Measurements from ENCODE around the gene LANCL2.

LANCL2 gene

DNA sequence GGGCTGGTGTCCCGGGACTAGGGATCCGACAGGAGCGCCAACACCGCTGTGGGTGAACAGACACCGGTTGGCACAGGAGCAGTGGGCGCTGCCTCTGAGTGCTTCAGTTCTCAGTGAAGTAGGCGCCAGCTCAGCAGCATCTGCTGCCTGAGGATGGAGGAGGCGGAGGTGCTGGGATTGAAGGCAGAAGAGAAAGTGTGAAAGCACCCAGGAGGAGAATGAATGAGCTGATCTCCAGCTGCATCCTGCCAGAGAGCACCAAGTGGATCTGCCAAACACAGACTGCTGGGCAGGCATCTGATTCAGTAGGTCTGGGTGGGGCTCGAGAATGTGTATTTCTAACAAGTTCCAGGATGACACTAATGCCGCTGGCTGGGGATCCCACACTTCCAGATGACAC, 74.5 kb downstream of the LANCL2 start:
- no peaks in the 10 kb centered on the region for H3K9me3 ChIP-seq
- no peak overlapping the region for H3K27ac ChIP-seq
- no peak overlapping the region for H3K4me3 ChIP-seq (ENCODE audit: low read depth in 1 of 2, low read length in 1 of 2)
- no peaks in the 10 kb centered on the region for H3K36me3 ChIP-seq
- peaks cover 0 to 6% of the 10 kb centered on the region in 2 experiments for H3K4me1 ChIP-seq (ENCODE audit: control insufficient read depth in 1 of 2, insufficient read depth in 1 of 2, low read depth in 1 of 2, low read length in 1 of 2)
- no peaks in the 10 kb centered on the region for H3K27me3 ChIP-seq
- TF ChIP-seq, protein P1, sequence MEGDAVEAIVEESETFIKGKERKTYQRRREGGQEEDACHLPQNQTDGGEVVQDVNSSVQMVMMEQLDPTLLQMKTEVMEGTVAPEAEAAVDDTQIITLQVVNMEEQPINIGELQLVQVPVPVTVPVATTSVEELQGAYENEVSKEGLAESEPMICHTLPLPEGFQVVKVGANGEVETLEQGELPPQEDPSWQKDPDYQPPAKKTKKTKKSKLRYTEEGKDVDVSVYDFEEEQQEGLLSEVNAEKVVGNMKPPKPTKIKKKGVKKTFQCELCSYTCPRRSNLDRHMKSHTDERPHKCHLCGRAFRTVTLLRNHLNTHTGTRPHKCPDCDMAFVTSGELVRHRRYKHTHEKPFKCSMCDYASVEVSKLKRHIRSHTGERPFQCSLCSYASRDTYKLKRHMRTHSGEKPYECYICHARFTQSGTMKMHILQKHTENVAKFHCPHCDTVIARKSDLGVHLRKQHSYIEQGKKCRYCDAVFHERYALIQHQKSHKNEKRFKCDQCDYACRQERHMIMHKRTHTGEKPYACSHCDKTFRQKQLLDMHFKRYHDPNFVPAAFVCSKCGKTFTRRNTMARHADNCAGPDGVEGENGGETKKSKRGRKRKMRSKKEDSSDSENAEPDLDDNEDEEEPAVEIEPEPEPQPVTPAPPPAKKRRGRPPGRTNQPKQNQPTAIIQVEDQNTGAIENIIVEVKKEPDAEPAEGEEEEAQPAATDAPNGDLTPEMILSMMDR (IDR thresholded peaks at IDR 0.05) = no peak

DNA sequence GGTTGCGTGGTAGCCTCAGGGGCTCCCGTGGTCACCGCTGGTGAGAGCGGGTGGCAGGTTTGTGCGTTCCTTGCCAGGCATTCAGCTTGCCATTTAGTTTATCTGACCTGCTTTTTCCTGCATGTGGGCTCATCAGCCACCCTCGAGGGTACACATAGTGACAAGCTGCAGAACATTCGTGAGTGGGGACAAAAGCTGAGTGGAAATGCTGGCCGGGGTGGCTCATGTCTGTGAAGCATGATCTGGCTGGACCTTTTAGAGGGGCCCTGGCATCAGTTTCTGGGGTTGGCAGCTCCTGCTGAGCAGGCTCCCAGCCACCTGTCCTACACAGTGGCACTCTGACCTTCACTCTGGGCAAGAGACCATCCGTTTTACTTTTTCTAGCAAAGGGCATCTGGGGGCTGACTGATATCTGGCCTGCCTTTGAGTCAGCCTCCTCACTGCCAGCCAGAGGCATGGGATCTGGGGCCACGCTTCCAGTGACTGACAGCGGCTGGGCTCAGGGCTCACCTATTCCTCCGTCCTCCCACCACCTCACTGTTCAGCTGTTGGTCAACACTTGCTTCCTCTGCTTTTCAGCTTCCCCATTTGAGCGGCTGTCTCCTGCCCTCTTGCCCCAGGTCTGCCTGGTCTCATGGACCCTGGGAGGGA, 75.0 kb downstream of the LANCL2 start:
- TF ChIP-seq, protein P1 (IDR thresholded peaks at IDR 0.05) = no peak
- Histone ChIP-seq H3K9me3 (no peaks in the 10 kb centered on the region), H3K4me3 (ENCODE audit: low read depth in 1 of 2, low read length in 1 of 2) (no peak overlapping the region), H3K4me1 (ENCODE audit: control insufficient read depth in 1 of 2, insufficient read depth in 1 of 2, low read depth in 1 of 2, low read length in 1 of 2) (peaks cover 0 to 6% of the 10 kb centered on the region in 2 experiments), H3K27ac (no peak overlapping the region), H3K27me3 (no peaks in the 10 kb centered on the region), H3K36me3 (no peaks in the 10 kb centered on the region)

DNA sequence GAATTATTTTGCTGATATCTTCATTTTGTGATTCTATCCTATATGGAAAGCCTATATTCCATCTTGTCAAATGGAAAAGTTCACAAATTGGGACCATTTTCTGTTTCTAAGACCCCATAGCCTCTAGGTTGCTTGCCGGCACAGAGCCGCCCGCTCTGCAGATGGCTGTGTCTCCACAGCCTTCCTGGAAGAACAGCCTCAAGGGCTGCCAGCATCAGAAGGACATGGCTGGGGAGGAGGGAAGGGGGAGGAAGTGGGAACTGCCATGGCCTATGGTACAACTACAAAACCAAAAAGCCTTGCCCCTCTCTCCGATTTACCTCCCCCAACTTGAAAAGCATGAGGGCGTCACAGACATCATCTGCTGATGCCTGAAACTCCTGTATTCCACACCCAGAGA, 75.9 kb downstream of the LANCL2 start:
- TF ChIP-seq, protein P1 (IDR thresholded peaks at IDR 0.05) = no peak
- Histone ChIP-seq H3K4me1 (ENCODE audit: control insufficient read depth in 1 of 2, insufficient read depth in 1 of 2, low read depth in 1 of 2, low read length in 1 of 2) (peaks cover 0 to 6% of the 10 kb centered on the region in 2 experiments), H3K27me3 (no peaks in the 10 kb centered on the region), H3K9me3 (no peaks in the 10 kb centered on the region), H3K27ac (no peak overlapping the region), H3K36me3 (no peaks in the 10 kb centered on the region), H3K4me3 (ENCODE audit: low read depth in 1 of 2, low read length in 1 of 2) (no peak overlapping the region)

DNA sequence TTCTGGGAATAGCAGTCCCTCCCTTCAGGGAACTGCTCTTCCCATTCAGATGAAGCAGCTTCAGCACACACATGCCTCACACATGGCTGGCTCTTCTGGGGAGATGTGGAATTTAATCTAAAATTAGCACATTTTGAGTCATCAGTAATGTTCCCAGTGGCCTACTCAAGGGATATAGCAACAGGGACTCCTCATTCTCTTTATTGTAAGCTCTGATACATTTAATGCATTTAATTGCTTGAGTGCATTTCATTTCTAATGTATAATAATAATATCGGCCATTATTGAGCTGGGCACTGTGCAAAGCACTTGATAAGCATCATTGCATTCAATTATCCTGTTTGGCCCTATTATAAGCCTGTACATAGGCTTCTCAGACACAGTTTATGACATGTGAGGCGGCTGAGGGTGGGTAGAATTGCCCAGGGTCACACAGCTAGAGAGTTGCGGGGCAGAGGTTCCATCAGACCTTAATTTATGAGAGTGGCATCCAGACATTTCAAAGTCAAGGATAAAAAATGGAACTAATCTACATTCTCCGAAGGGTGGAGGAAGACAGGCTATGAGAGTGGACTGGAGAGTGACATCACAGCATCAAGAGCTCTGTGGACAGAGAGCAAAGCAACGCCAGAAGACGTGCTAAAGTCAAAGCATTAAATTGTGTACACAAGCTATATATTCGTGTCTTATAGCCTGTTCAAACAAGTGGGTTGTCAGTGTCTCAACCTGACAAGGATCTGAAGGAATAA, 76.8 kb downstream of the LANCL2 start:
- H3K27me3 ChIP-seq = no peaks in the 10 kb centered on the region
- H3K9me3 ChIP-seq = no peaks in the 10 kb centered on the region
- H3K4me3 ChIP-seq (ENCODE audit: low read depth in 1 of 2, low read length in 1 of 2) = no peak overlapping the region
- H3K27ac ChIP-seq = no peak overlapping the region
- no peaks in the 10 kb centered on the region for H3K36me3 ChIP-seq
- peaks cover 0 to 6% of the 10 kb centered on the region in 2 experiments for H3K4me1 ChIP-seq (ENCODE audit: control insufficient read depth in 1 of 2, insufficient read depth in 1 of 2, low read depth in 1 of 2, low read length in 1 of 2)
- TF ChIP-seq, protein P1 (IDR thresholded peaks at IDR 0.05) = no peak

DNA sequence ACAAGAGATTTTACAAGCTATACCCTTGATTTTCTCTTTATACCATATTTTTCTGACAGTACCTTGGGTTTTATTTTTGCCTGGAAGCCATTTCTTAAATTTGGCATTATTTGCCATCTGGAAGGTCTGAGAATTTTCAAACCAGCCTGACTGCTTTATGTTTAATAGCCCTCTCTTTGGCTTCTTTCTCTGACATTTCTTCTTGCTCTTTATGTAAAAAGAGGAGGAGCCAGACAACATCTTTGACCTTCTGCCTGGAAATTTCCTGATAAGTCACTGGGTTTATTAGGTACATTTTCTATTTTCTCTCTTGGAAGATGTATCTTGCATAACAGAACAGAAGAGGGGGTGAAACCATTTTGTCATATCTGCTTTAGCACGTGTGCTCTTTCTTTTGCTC, 79.6 kb downstream of the LANCL2 start:
- H3K9me3 ChIP-seq = no peaks in the 10 kb centered on the region
- no peak overlapping the region for H3K4me3 ChIP-seq (ENCODE audit: low read depth in 1 of 2, low read length in 1 of 2)
- peaks cover 26% of the 10 kb centered on the region for H3K27me3 ChIP-seq
- H3K27ac ChIP-seq = no peak overlapping the region
- no peaks in the 10 kb centered on the region for H3K36me3 ChIP-seq
- TF ChIP-seq, protein P1 (IDR thresholded peaks at IDR 0.05) = no peak
- H3K4me1 ChIP-seq (ENCODE audit: control insufficient read depth in 1 of 2, insufficient read depth in 1 of 2, low read depth in 1 of 2, low read length in 1 of 2) = peaks cover 0 to 6% of the 10 kb centered on the region in 2 experiments
